ENCODE measurements around the gene KIAA0753.
"Not testable (repeated sequence)": the region's sequence is repeated elsewhere in the genome, so short reads cannot be mapped to it uniquely, and the experiment has no call there.

KIAA0753 gene

GRCh38 chr17:6666077-6666521 lies 25.6 kb upstream of the KIAA0753 start:
- H3K27ac ChIP-seq (ENCODE audit: low read depth, low read length): no peak overlapping the region

GRCh38 chr17:6663200-6663599 lies 22.7 kb upstream of the KIAA0753 start:
- not testable (repeated sequence) for H3K27ac ChIP-seq (ENCODE audit: low read depth, low read length); H4K20me1 ChIP-seq (ENCODE audit: control insufficient read depth, insufficient read depth, low read depth, low read length); H3K27me3 ChIP-seq (ENCODE audit: control insufficient read depth, low read length); H3K9me3 ChIP-seq (ENCODE audit: control insufficient read depth, insufficient read depth, low read length); H3K4me3 ChIP-seq (ENCODE audit: low read length); H3F3A ChIP-seq (ENCODE audit: control insufficient read depth, insufficient read depth); H3K9me2 ChIP-seq (replicated peaks; ENCODE audit: control insufficient read depth, low read length); H3K4me2 ChIP-seq (ENCODE audit: low read length); H3K36me3 ChIP-seq (ENCODE audit: control insufficient read depth, low read length); H3K79me2 ChIP-seq (ENCODE audit: control insufficient read depth, low read length)
- peaks cover 37% of the 10 kb centered on the region for H3K4me1 ChIP-seq (ENCODE audit: control insufficient read depth, low read length)

More at GRCh38 chr17:6666077-6666521, 25.6 kb upstream of the KIAA0753 start:
- Histone ChIP-seq H3K9me3 (ENCODE audit: control insufficient read depth, insufficient read depth, low read length) (no peaks in the 10 kb centered on the region), H3F3A (ENCODE audit: control insufficient read depth, insufficient read depth) (0 out of 2 replicates have a peak, but pooled peaks cover under 1% of the 10 kb centered on the region), H3K27me3 (ENCODE audit: control insufficient read depth, low read length) (no peaks in the 10 kb centered on the region), H3K36me3 (ENCODE audit: control insufficient read depth, low read length) (no peaks in the 10 kb centered on the region), H3K79me2 (ENCODE audit: control insufficient read depth, low read length) (no peaks in the 10 kb centered on the region), H3K4me1 (ENCODE audit: control insufficient read depth, low read length) (peaks cover 17% of the 10 kb centered on the region), H3K4me2 (ENCODE audit: low read length) (no peak overlapping the region), H3K4me3 (ENCODE audit: low read length) (no peak overlapping the region), H4K20me1 (ENCODE audit: control insufficient read depth, insufficient read depth, low read depth, low read length) (peaks cover 2% of the 10 kb centered on the region; the same call in 1 of the 2 replicates), H3K9me2 (replicated peaks; ENCODE audit: control insufficient read depth, low read length) (no peaks in the 10 kb centered on the region)
- TF ChIP-seq EZH2phosphoT487 (IDR thresholded peaks at IDR 0.05; ENCODE audit: borderline replicate concordance, low read length) (no peak), CTCF (IDR thresholded peaks at IDR 0.05; ENCODE audit: low read depth, low read length, poor library complexity, severe bottlenecking) (peak; percentile 88)

GRCh38 chr17:6661464-6661848 lies 20.9 kb upstream of the KIAA0753 start:
- no peaks in the 10 kb centered on the region for H3K9me2 ChIP-seq (replicated peaks; ENCODE audit: control insufficient read depth, low read length)
- H3K4me3 ChIP-seq (ENCODE audit: low read length): peak overlapping the region; percentile 59
- H3K9me3 ChIP-seq (ENCODE audit: control insufficient read depth, insufficient read depth, low read length): no peaks in the 10 kb centered on the region
- TF ChIP-seq CTCF (IDR thresholded peaks at IDR 0.05; ENCODE audit: low read depth, low read length, poor library complexity, severe bottlenecking) (no peak), EZH2phosphoT487 (IDR thresholded peaks at IDR 0.05; ENCODE audit: borderline replicate concordance, low read length) (no peak)
- H3F3A ChIP-seq (ENCODE audit: control insufficient read depth, insufficient read depth): peaks cover 5% of the 10 kb centered on the region
- no peaks in the 10 kb centered on the region for H4K20me1 ChIP-seq (ENCODE audit: control insufficient read depth, insufficient read depth, low read depth, low read length)
- H3K36me3 ChIP-seq (ENCODE audit: control insufficient read depth, low read length): no peaks in the 10 kb centered on the region
- peaks cover 47% of the 10 kb centered on the region for H3K4me1 ChIP-seq (ENCODE audit: control insufficient read depth, low read length)
- peaks cover 8% of the 10 kb centered on the region for H3K79me2 ChIP-seq (ENCODE audit: control insufficient read depth, low read length)
- H3K27ac ChIP-seq (ENCODE audit: low read depth, low read length): peak overlapping the region; percentile 70
- H3K27me3 ChIP-seq (ENCODE audit: control insufficient read depth, low read length): no peaks in the 10 kb centered on the region
- H3K4me2 ChIP-seq (ENCODE audit: low read length): peak overlapping the region; percentile 87

- Histone ChIP-seq H3F3A (ENCODE audit: control insufficient read depth, insufficient read depth) (peaks cover 5% of the 10 kb centered on the region), H3K27me3 (ENCODE audit: control insufficient read depth, low read length) (no peaks in the 10 kb centered on the region), H3K36me3 (ENCODE audit: control insufficient read depth, low read length) (no peaks in the 10 kb centered on the region), H4K20me1 (ENCODE audit: control insufficient read depth, insufficient read depth, low read depth, low read length) (no peaks in the 10 kb centered on the region), H3K4me3 (ENCODE audit: low read length) (peak overlapping the region; percentile 59), H3K4me1 (ENCODE audit: control insufficient read depth, low read length) (peaks cover 47% of the 10 kb centered on the region), H3K9me2 (replicated peaks; ENCODE audit: control insufficient read depth, low read length) (no peaks in the 10 kb centered on the region), H3K4me2 (ENCODE audit: low read length) (peak overlapping the region; percentile 87), H3K79me2 (ENCODE audit: control insufficient read depth, low read length) (peaks cover 8% of the 10 kb centered on the region), H3K9me3 (ENCODE audit: control insufficient read depth, insufficient read depth, low read length) (no peaks in the 10 kb centered on the region), H3K27ac (ENCODE audit: low read depth, low read length) (peak overlapping the region; percentile 70)
- no peak for TF ChIP-seq CTCF (IDR thresholded peaks at IDR 0.05; ENCODE audit: low read depth, low read length, poor library complexity, severe bottlenecking)
- TF ChIP-seq EZH2phosphoT487 (IDR thresholded peaks at IDR 0.05; ENCODE audit: borderline replicate concordance, low read length): no peak
These were observed 20.4 kb upstream of the KIAA0753 start for GRCh38 chr17:6660805-6661463.
